ENCODE measurements around the gene CHST12.

- TF ChIP-seq POLR2A (IDR thresholded peaks at IDR 0.05; ENCODE audit: low read depth, low read length), result no peak
- TF ChIP-seq TAF1 (IDR thresholded peaks at IDR 0.05; ENCODE audit: borderline replicate concordance, low read depth, low read length), result no peak
Observed at GRCh38 chr7:2476298-2476697, 72.9 kb downstream of the CHST12 start, which contains the start of gene GRIFIN.

Data from GM12892 (cell line).